Uterus (tissue), 2 donors: Measurements from ENCODE around the gene TBRG4.

Experiments used
- CTCF ChIP-seq, 4 experiments: fragments of 200-600 bp in 2 of 4; fragments of 450-650 bp in 2 of 4; sonication (generic) in 2 of 4; IDR thresholded peaks; one replicate each; pipeline ENCODE4 v1.5.1; 2016 to 2019; ENCODE audit warnings: antibody characterized with exemption in 4 of 4, mild to moderate bottlenecking in 2 of 4, moderate library complexity in 1 of 4
- POLR2A ChIP-seq, 2 donors: fragments of 450-650 bp; IDR thresholded peaks; one replicate each; pipeline ENCODE4 v1.6.1; 2016; ENCODE audit warnings: antibody characterized with exemption in 2 of 2, mild to moderate bottlenecking in 1 of 2, moderate library complexity in 1 of 2

DNA sequence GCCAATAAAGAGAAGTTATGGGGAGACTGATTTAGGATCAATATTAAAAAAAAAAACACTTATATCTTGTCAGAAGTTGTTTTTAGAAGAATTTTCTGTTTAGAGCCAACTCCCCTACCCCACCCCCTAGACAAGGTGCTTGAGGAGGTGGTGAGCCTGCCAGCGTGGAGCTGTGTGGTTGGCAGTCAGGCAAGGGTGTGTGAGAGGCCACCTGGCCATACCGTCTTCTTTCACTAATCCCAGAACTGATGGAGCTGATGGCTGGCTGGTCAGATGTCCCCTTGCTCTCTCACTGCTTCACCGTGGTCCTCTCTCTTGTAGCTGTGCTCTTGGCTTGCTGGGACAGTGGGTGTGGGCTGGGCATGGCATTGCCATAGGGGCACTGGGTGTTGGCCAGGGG, 57.1 kb downstream of the TBRG4 start:
- TF ChIP-seq POLR2A (IDR thresholded peaks at IDR 0.05) = no peak
- no peak for TF ChIP-seq CTCF (IDR thresholded peaks at IDR 0.05)
